Measurements from ENCODE around the gene IL5.

IL5 gene

GRCh38 chr5:132497488-132497997 lies 45.8 kb downstream of the IL5 start:
- no peak for DNase-seq

GRCh38 chr5:132496631-132497487 lies 46.5 kb downstream of the IL5 start:
- peak; percentile 40 for DNase-seq

GRCh38 chr5:132496191-132496630 lies 47.1 kb downstream of the IL5 start:
- peak; percentile 76 for DNase-seq

- no peak for DNase-seq
Measured at GRCh38 chr5:132495667-132496190, 47.6 kb downstream of the IL5 start.

GRCh38 chr5:132493821-132494220 lies 49.5 kb downstream of the IL5 start:
- DNase-seq = no peak

GRCh38 chr5:132493241-132493640 lies 50.1 kb downstream of the IL5 start:
- DNase-seq = no peak

GRCh38 chr5:132492386-132493125 lies 50.8 kb downstream of the IL5 start:
- DNase-seq = no peak

Measured in SHP77 treated with DMSO at 0.1 percent for 48 hours (cell line).